Inflammatory macrophage (primary cell): Measurements from ENCODE around the gene THOP1.

Experiments used
- DNase-seq, 2 donors: peaks; one replicate each; pipeline ENCODE4 v3.0.0-alpha.2; 2020 to 2022

THOP1 gene

DNA sequence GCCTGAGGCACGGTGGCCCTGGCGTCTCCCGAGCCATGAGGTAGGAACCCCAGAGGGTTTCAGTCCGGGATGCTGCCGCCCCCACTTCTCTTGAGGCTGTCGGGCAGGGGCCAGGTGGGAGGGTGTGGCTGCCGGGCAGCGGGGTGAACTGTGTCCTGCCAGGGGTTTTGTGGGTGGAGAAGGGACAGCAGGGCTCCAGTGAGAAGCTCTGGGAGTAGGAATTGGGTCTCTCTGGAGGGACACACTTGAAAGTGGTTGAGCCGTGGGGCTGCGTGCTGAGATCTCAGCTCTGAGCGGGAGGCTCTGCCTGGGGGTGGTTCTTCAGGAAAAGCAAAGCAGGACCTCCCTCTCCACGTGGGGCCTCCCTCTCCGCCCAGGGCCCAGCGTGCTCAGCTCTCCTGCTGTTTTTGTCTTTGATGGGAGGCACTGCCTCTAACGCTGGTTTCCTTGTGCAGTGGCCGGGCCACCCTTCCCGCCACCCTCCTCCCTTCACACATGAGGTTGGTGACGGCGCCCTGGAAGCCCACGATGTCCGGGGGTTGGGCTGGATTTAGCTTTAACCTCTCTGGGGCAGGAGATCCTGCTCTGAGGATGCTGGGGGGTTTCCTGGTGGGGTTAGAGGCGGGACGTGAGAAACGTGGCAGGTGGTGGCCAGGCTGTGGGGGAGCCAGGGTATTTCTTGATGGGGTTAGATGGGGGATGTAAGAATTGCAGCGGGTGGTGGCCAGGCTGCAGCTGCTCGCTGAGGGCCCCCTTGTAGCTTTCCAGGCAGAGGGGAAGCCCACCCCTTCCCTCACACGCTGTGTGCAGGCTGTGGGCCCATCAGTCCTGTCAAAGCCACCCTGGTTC is 19.1 kb downstream of the THOP1 start:
- no peak for DNase-seq

DNA sequence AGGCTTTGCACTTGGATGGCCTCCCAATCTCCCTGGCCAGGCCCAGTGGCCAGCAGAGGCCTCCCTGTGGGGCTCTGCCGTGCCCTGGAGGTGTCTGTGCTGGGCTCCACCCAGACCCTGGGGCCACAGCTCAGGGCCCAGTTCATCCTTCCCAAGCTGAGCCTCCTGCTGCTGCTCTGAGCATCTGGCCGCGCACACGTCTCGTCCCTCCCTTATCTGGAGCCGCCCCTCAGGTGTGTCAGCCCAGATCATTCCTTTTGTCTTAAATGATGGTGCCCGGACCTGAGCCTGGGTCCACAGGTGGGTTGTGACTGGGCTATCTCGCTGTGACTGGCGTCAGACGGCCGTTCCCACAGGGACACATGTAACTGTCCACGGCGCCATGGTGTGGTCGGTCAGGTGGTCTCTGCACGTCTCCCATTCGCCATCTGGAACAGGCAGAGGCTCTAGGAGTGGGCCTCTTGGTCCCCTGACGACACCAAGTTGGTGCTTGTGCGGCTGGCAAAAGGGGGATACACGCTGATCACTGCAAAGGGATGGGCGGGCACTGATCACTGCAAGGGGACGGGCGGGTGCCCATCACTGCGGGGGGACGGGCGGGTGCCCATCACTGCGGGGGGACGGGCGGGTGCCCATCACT is 20.1 kb downstream of the THOP1 start:
- DNase-seq = no peak

DNA sequence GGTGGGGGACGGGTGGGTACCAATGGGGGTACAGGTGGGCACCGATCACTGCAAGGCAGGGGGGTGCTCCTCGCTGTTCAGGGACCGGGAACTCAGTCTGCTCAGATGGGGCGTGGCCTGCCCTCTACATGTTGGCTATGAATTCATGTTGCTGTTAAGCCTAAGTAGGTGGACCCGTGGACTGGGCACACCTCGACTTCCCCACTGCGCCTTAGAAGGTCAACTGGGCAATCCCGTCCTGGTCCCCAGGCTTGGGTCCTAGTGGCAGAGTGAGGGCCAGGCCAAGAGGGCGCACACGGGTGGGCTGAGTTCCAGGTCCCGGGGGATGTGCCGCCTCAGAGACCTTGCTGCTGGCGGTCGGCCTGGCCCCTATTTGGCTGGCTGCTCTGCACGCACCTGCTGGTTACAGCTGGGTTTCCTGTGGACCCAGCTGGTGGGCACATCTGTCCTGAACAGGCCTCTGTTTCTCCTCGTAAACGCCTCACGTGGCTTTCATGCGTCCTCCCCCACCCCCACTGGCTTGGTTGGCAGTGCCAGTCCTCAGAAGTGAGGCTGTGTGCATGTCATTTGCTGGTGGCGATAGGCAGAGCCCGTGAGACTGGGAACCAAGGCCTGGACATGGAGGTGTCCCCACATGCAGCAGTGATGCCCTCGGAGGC is 20.8 kb downstream of the THOP1 start:
- DNase-seq = no peak

DNA sequence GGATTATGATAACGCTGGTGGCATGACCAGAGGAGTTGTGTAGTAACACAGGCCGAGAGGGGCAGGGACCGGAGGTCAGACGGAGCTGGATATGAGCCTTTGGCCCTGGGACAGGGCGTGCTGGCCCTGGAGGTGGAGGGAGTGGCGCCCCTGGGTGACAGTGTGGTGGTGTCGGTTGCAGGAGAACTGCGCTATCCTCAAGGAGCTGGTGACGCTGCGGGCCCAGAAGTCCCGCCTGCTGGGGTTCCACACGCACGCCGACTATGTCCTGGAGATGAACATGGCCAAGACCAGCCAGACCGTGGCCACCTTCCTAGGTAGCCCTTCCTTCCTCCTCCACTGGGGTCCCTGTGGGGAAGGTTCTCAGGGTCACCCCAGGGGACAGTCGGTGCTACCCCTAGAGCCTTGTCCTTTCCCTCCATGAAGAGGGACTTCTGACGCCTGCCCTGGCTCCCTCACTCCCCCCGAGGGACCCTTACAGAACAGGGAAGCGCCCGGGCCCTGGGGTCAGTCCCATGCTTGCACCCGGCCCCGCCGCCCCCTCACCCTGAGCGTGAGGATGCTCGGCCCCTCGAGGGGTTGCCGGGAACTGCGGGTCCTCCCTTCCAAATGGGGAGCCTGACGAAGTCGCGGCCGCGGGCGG is 21.6 kb downstream of the THOP1 start:
- no peak for DNase-seq

DNA sequence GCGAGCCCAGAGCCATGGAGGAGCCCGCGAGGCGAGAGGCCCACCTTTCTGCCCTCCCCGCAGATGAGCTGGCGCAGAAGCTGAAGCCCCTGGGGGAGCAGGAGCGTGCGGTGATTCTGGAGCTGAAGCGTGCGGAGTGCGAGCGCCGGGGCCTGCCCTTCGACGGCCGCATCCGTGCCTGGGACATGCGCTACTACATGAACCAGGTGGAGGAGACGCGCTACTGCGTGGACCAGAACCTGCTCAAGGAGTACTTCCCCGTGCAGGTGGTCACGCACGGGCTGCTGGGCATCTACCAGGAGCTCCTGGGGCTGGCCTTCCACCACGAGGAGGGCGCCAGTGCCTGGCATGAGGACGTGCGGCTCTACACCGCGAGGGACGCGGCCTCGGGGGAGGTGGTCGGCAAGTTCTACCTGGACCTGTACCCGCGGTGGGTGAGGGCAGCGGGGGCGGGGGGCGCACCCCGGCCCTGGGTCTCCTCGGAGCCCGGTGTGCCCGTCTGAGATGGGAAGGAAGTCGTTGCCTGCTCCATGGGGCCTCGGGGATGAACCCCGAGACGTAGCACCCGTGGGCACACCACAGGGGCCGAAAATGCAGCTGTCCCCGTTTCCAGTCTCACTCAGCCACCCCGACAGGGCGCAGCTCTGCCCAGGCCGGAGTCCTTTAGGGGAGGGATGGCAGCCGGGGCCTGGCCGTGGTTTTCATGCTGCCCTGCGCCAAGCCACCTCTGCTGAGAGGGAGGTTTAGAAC is 22.3 kb downstream of the THOP1 start:
- DNase-seq = no peak

DNA sequence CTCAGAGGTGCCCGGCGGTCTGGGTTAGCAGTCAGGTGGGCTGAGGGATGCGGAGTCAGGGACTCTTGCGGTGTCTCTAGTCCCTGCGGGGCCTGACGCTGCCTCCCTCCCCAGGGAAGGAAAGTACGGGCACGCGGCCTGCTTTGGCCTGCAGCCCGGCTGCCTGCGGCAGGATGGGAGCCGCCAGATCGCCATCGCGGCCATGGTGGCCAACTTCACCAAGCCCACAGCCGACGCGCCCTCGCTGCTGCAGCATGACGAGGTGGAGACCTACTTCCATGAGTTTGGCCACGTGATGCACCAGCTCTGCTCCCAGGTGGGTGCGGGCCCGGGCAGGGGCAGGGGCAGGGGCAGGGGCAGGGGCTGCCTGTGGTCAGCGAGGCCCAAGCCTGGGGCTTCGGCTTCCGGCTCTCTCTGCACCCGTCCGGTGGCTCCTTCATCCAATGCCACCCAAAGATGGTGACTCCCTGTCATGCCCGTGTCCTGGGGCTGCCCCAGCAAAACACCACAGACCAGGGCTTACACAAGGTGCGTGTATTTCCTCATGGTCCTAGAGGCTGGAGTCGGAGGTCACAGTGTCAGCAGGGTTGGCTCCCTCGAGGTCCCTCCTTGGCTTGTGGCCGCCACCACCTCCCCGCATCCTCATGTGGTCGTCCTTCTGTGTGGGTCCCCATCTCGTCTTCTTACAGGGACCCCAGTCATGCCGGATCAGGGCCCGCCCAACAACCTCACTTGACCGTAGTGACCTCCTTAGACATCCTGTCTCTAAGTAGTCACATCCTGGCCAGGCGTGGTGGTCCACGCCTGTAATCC is 23.0 kb downstream of the THOP1 start:
- no peak for DNase-seq

DNA sequence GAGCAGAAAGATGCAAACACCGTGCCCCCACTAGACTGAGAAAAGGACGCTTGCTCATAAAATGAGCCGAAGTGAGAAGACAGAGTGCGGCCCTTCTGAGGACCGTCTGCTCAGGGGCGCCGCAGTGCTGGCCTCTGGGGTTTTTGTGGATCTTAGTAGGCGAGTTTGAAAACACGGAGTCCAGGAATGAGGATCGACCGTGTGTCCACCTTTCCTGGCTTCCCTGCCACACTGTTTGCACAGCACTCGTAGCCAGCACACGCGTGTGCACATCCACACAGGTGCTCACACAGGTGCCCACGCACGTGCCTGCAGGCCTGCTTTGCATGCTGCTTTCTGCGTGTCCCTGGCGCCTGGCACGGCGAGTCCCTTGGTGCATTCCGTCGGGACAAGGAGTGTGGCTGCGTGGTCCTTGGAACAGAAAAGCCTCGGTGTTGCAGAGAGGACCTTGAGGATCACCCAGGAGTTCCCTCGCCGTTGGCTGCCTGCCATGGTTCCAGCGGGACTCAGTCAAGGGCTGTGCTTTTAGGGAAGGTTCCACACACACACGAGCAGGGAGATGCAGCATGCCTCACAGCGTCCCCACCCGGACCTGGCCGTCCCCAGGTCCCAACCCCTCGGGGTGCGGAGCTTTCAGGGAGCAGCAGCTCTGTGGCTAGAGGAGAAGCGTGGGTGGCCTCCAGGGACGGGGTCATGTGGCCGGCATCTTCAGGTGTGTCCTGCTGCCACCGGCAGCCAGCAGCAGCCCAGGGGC is 24.3 kb downstream of the THOP1 start:
- no peak for DNase-seq

DNA sequence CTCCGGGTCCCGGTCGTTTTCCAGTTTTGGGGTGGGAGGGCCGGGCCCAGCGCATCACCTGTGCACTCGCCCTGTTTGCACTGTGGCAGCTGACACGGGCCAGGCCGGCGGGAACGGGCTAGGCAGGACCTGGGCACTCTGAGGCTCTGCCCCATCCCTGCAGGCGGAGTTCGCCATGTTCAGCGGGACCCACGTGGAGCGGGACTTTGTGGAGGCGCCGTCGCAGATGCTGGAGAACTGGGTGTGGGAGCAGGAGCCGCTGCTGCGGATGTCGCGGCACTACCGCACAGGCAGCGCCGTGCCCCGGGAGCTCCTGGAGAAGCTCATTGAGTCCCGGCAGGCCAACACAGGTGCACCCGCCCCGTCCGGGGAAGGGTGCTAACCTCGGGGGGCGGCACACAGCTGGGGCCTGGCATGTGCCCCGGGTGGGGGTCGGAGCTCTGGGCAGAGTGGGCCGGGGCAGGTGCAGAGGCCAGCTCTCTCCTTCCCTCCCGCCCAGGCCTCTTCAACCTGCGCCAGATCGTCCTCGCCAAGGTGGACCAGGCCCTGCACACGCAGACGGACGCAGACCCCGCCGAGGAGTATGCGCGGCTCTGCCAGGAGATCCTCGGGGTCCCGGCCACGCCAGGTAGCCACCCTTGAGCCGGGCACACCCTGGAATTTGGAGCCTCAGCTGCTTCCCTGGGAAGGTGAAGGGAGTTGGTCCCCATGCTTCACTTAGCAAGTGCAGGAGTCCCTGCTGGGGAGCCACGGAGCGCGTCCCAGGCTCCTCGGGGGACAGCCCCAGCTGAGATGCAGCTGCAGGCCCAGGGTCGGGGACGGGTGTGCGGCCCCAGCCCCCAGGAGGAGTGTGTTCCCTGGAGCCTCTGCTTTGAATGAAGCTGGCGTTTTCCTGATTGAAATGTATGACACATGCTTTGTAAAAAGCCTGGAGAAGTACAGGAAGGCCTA is 25.1 kb downstream of the THOP1 start:
- no peak for DNase-seq

DNA sequence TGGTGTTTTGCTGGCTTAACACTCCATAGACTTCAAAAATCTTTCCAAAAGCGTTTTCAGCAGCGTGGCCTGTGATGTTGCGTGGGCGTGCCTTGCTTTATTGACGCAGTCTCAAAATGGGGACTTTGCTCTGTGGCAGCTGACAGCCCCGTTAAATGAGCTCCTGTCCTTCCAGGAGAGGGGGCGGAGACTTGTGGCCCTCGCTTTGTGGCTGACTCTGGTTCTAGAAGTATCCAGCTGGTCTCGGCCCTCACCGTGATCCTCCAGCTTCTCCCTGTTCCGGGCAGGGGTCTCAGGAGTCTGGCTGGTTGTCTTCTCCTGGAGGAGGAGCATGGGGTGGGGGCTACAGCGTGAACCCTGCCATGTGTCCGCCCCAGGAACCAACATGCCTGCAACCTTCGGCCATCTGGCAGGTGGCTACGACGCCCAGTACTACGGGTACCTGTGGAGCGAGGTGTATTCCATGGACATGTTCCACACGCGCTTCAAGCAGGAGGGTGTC is 26.0 kb downstream of the THOP1 start:
- DNase-seq = no peak

DNA sequence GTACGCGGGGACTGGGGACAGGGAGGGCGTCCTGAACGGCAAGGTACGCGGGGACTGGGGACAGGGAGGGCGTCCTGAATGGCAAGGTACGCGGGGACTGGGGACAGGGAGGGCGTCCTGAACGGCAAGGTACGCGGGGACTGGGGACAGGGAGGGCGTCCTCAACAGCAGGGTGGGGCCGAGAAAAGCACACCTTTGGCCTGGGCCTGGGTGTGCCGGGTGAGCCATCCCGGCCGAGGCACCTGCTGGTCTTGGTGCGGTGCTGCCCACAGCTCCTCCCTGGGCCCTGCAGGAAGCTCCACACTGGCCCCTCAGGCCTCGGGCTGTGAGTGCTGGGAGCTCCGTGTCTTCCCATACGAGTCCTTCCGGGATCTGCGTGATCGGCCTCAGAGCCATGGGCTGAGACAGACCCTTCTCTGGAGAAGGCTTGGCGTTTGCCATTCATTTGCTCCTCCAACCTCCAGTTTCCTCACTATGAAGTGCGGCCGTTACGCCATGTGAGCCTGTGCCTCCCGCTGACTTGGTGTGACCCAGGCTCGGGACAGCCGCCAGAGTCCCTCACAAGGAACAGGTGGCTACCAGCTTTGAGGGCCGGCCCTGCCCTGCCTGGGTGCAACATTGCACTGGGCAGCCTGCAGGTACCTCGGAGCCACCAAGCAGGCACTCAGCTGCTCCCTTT is 26.6 kb downstream of the THOP1 start:
- no peak for DNase-seq

DNA sequence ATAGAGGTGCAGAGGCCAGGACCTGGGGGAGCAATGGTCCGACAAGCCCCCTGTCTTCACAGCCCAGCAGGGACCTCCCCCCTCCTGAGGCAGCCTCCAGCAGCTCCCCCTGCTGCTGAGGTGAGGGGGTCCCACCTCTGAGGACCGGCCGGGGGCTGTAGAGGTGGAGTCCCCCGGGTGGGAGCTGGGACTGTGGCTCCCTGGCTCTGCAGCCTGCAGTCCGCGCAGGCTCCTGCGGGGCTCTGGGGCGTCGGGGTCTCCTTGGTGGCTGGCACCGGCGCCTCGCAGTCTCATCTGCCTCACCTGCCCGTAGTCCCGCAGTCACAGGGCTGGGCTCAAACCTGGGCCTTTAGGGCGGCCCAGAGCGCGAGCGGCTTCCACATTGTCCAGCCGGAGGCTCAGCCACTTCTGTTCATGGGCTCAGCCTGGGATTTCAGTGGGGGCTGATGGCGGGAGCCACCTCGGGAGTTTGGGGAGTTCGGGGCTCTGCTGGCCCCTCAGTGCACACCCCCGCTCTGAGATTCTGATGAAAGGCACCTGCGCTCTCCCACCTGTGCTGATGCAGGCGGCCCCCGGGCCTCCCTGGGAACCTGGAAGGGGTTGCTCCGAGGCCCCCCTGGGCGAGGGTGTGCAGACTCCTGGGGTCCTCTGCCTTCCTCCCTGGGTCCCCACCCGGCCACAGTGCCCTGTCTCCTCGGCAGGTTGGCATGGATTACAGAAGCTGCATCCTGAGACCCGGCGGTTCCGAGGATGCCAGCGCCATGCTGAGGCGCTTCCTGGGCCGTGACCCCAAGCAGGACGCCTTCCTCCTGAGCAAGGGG is 27.3 kb downstream of the THOP1 start:
- no peak for DNase-seq

DNA sequence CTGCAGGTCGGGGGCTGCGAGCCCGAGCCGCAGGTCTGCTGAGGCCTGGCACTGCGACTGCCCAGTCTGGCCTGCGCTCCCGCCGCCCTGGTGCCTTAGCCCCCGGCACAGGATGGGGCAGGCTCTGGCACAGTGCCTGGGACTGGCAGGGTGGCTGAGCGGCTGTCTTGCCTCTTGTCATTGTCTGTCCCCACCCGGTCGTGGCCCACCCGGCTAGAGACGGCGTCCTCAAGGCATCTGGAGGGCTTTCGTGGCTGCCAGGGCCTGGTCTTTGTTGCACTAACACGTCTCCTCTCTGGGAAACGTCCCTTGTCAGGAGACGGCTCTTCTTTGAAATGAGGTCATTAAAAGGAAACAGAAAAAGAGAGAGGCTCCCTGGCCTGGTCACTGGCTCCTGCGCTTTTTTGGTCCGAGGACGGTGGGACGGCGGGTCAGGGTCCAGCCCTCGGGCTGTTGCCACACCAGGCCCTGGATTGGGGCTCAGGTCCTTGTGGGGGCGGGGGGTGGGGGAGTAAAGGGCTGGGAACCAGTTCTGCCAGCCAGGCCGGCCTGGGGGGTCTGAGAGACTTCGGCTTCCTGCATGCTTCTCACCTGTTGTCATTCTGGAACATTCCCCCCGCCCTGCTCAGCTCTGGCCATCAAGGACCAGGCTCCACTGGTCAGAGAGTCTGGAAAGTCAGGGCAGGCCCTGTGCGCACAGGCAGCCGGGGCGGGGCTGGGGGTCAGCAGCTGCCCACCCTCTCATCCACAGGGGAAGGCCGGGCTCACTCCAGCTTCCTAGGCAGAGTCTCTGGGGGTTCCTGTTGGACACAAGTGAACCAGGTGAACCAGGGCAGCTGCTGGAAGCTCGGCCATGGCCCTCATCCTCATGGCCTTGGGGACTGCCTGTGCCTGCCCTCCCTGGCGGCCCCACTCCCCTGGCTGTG is 28.2 kb downstream of the THOP1 start:
- no peak for DNase-seq

DNA sequence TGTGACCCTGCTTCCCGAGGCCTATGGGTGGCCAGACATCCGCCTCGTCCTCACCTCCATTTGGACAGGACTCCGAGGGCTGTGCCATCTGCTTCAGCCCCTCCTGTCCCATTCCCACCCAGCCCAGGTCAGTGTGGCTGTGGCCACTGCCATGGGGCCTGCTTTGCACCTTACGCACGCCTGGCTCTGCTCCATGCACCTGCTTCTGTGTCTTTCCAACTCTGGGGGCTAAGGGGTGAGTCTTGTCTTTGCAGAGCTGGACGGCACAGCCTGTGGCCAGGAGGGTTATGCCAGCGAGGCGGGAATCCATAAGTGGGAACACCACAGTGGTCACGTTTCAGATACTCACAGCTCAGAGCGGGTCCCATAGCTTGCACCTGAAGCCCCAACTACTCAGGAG is 29.1 kb downstream of the THOP1 start:
- DNase-seq = no peak

DNA sequence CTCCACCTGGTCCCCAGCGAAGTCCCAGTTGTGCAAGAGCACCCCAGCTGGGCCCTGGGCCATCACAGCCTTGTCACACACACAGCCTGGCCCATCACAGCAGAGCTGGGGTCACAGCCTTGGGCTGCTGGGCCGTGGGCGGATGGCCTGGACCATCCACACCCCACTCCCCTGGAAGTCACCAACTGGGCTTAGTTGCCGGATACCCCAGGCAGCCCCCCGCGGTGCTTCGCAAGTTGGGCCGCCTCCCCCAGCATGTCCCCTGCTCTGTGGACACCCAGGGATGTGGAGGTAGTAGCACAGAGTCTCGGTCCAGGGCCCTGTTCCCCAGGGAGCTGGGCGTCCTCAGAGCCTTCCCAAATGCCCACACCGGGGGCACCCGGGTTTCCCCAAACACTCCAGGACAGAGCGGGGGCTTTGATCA is 29.9 kb downstream of the THOP1 start:
- no peak for DNase-seq

DNA sequence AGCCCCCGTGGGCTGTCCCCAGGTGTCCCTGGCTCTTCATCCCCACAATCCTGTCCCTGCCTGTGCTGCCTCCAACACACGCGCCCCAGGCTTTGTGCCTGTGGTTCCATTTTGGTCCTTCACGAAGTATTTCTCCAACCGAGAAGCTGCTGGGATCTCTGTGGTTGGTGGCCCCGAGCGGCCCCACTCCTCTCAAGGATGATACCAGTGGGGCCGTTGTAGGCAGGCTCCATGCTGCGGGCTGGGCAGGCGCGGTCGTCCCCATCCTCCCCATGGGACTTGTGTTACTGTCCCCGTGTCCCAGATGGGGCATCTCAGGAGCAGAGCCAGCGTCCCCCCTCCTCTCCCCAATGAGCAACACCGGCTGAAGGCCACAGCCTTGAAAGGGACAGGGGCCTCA is 30.6 kb downstream of the THOP1 start:
- DNase-seq = no peak

DNA sequence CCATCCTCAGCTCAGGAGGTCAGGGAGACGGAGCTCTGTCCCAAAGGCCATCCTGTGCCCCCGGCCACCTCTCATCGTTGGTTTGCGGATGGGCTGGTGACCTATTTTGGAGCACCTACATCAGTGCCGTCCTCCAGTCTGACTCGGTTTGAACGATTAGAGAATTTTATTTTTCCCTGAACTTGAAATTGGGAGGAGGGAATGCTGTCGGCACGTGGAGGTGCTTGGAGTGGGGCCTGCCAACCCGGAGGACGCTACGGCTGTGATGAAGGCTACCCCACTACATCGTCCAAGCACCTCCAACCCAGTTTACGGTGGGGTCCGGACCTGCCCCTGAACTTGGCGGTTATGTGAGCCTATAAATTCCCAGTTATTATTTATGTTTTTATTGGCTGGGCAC is 31.3 kb downstream of the THOP1 start:
- DNase-seq = no peak
